HUDEP-2 (cell line): ENCODE results near the gene ZNF526.

Source experiments
- DNase-seq, 76 experiments: peaks; one replicate each; lab custom pipeline; 2025; ENCODE audit not compliant: unreplicated experiment in 76 of 76; lab: John Stamatoyannopoulos, UW

Gene ZNF526

GRCh38 chr19:42193706-42194105, 26.4 kb upstream of the ZNF526 start:
- no peak for DNase-seq

GRCh38 chr19:42196011-42197001, 23.8 kb upstream of the ZNF526 start:
- peak in 28 of 76 experiments; percentile 10 to 60 (median 38) for DNase-seq

GRCh38 chr19:42197375-42197817, 22.7 kb upstream of the ZNF526 start:
- no peak for DNase-seq

- no peak for DNase-seq
Observed at GRCh38 chr19:42198676-42199439, 21.3 kb upstream of the ZNF526 start.

- DNase-seq = peak; percentile 64 to 96 (median 87)
Observed at GRCh38 chr19:42199440-42200115, 20.5 kb upstream of the ZNF526 start.

GRCh38 chr19:42200116-42200715, 19.9 kb upstream of the ZNF526 start:
- DNase-seq = peak in 11 of 76 experiments; percentile 23 to 66 (median 41)

- no peak for DNase-seq
Observed at GRCh38 chr19:42201489-42202289, 18.4 kb upstream of the ZNF526 start.

- DNase-seq = no peak
Observed at GRCh38 chr19:42202290-42202880, 17.7 kb upstream of the ZNF526 start.

- DNase-seq = no peak
Observed at GRCh38 chr19:42203700-42204099, 16.4 kb upstream of the ZNF526 start.

GRCh38 chr19:42204664-42205063, 15.4 kb upstream of the ZNF526 start:
- DNase-seq = no peak

GRCh38 chr19:42206871-42207755, 13.0 kb upstream of the ZNF526 start:
- peak in 7 of 76 experiments; percentile 21 to 34 (median 23) for DNase-seq

- peak in 4 of 76 experiments; percentile 17 to 30 (median 22) for DNase-seq
Observed at GRCh38 chr19:42207767-42208271, 12.3 kb upstream of the ZNF526 start.

GRCh38 chr19:42208612-42209011, 11.5 kb upstream of the ZNF526 start:
- no peak for DNase-seq

- DNase-seq = no peak
Observed at GRCh38 chr19:42212886-42213285, 7.2 kb upstream of the ZNF526 start.

GRCh38 chr19:42214810-42215485, 5.2 kb upstream of the ZNF526 start:
- no peak for DNase-seq

GRCh38 chr19:42216653-42217519, 3.2 kb upstream of the ZNF526 start:
- DNase-seq = peak in 24 of 76 experiments; percentile 23 to 67 (median 44)
